ENCODE data around the gene FBXO15. TPM values are rescaled to one million over a fixed set of nuclear protein-coding genes. Genes with fewer than 3 reads are reported as not detected.

FBXO15 gene
- total and polyA plus RNA-seq, 2 of the 13 experiments (the other 11 are each of a cell fraction or from before 2014, with no cell fraction given), result 0.09 to 0.12 TPM

DNA sequence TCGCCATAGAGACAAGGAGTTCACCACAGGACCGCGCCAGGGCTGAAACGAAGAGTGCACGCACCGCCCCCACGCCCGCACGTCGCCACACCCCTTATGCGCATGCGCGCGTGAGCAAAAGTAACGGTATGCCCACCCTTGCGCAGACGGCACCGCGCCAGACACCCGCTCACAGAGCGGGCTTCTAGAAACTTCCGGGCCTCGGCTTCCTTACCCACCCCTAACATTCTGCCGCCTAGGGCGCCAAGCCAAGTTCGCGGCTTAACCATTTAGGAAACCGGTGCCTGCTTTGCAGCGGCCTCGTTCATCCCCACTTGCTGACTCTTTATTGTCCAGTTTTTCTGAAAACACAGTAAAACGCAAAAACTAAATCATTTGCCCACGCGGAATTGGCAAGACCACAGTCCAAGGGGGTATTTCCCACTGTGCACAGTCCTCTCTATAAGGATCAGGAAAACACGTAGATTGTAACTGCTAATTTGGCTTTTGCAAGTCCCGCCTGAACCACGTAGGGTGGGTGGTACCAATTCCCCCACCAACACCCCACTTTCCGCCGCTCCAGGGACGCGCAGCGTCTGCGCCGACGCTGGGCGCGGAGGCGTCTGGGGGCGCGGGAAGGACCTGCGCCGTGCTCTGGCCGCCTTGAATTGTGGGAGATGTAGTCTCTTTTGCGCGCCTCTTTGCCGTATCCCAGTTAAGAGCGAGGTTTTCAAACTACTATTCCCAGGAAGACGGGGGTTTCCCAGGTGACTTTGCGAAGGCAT is at the start of gene FBXO15, which contains the start of gene TIMM21 (continued):
- TF ChIP-seq, protein P1, sequence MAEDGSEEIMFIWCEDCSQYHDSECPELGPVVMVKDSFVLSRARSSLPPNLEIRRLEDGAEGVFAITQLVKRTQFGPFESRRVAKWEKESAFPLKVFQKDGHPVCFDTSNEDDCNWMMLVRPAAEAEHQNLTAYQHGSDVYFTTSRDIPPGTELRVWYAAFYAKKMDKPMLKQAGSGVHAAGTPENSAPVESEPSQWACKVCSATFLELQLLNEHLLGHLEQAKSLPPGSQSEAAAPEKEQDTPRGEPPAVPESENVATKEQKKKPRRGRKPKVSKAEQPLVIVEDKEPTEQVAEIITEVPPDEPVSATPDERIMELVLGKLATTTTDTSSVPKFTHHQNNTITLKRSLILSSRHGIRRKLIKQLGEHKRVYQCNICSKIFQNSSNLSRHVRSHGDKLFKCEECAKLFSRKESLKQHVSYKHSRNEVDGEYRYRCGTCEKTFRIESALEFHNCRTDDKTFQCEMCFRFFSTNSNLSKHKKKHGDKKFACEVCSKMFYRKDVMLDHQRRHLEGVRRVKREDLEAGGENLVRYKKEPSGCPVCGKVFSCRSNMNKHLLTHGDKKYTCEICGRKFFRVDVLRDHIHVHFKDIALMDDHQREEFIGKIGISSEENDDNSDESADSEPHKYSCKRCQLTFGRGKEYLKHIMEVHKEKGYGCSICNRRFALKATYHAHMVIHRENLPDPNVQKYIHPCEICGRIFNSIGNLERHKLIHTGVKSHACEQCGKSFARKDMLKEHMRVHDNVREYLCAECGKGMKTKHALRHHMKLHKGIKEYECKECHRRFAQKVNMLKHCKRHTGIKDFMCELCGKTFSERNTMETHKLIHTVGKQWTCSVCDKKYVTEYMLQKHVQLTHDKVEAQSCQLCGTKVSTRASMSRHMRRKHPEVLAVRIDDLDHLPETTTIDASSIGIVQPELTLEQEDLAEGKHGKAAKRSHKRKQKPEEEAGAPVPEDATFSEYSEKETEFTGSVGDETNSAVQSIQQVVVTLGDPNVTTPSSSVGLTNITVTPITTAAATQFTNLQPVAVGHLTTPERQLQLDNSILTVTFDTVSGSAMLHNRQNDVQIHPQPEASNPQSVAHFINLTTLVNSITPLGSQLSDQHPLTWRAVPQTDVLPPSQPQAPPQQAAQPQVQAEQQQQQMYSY (CRISPR knock-in tag; IDR thresholded peaks at IDR 0.05), result peak; percentile 64; the same call in 1 of the 2 replicates
- TF ChIP-seq ZNF441 (CRISPR knock-in tag; IDR thresholded peaks at IDR 0.05; ENCODE audit: borderline replicate concordance), result peak; percentile 72; the same call in 1 of the 2 replicates
- TF ChIP-seq ZFYVE20 (CRISPR knock-in tag; IDR thresholded peaks at IDR 0.05; ENCODE audit: borderline replicate concordance, low read depth), result 0 out of 2 replicates have a peak, but pooled peaks have one; percentile 43
- TF ChIP-seq ZNF746 (CRISPR knock-in tag; IDR thresholded peaks at IDR 0.05), result peak; percentile 35; the same call in 1 of the 2 replicates
- TF ChIP-seq ZNF225 (CRISPR knock-in tag; IDR thresholded peaks at IDR 0.05), result peak; percentile 71; the same call in 1 of the 2 replicates
- peak; percentile 84 for TF ChIP-seq REPIN1 (CRISPR knock-in tag; IDR thresholded peaks at IDR 0.05; ENCODE audit: borderline replicate concordance, low read depth)
- no peak for TF ChIP-seq SRF (IDR thresholded peaks at IDR 0.05; ENCODE audit: low read depth, low read length)
- peak; percentile 38; the same call in 1 of the 2 replicates for TF ChIP-seq MEIS2 (CRISPR knock-in tag; IDR thresholded peaks at IDR 0.05)
- TF ChIP-seq TARDBP (CRISPR knock-in tag; IDR thresholded peaks at IDR 0.05), result peak; percentile 49; the same call in 1 of the 2 replicates
- 0 out of 2 replicates have a peak, but pooled peaks have one; percentile 36 for TF ChIP-seq MIXL1 (CRISPR knock-in tag; IDR thresholded peaks at IDR 0.05)
- TF ChIP-seq, protein P2, sequence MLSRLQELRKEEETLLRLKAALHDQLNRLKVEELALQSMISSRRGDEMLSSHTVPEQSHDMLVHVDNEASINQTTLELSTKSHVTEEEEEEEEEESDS (CRISPR knock-in tag; IDR thresholded peaks at IDR 0.05; ENCODE audit: borderline replicate concordance), result 0 out of 2 replicates have a peak, but pooled peaks have one; percentile 17
- TF ChIP-seq KDM4B (CRISPR knock-in tag; IDR thresholded peaks at IDR 0.05), result no peak
- TF ChIP-seq, protein P3, sequence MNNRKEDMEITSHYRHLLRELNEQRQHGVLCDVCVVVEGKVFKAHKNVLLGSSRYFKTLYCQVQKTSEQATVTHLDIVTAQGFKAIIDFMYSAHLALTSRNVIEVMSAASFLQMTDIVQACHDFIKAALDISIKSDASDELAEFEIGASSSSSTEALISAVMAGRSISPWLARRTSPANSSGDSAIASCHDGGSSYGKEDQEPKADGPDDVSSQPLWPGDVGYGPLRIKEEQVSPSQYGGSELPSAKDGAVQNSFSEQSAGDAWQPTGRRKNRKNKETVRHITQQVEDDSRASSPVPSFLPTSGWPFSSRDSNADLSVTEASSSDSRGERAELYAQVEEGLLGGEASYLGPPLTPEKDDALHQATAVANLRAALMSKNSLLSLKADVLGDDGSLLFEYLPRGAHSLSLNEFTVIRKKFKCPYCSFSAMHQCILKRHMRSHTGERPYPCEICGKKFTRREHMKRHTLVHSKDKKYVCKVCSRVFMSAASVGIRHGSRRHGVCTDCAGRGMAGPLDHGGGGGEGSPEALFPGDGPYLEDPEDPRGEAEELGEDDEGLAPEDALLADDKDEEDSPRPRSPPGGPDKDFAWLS (CRISPR knock-in tag; IDR thresholded peaks at IDR 0.05; ENCODE audit: borderline replicate concordance), result 0 out of 2 replicates have a peak, but pooled peaks have one; percentile 66
- peak; percentile 65; the same call in 1 of the 2 replicates for TF ChIP-seq NCOA1 (CRISPR knock-in tag; IDR thresholded peaks at IDR 0.05)
- TF ChIP-seq NR2C2 (CRISPR knock-in tag; IDR thresholded peaks at IDR 0.05; ENCODE audit: borderline replicate concordance), result peak; percentile 89
- TF ChIP-seq SALL2 (CRISPR knock-in tag; IDR thresholded peaks at IDR 0.05), result peak; percentile 36; the same call in 1 of the 2 replicates
- TF ChIP-seq, protein P4, sequence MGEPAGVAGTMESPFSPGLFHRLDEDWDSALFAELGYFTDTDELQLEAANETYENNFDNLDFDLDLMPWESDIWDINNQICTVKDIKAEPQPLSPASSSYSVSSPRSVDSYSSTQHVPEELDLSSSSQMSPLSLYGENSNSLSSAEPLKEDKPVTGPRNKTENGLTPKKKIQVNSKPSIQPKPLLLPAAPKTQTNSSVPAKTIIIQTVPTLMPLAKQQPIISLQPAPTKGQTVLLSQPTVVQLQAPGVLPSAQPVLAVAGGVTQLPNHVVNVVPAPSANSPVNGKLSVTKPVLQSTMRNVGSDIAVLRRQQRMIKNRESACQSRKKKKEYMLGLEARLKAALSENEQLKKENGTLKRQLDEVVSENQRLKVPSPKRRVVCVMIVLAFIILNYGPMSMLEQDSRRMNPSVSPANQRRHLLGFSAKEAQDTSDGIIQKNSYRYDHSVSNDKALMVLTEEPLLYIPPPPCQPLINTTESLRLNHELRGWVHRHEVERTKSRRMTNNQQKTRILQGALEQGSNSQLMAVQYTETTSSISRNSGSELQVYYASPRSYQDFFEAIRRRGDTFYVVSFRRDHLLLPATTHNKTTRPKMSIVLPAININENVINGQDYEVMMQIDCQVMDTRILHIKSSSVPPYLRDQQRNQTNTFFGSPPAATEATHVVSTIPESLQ (CRISPR knock-in tag; conservative IDR thresholded peaks at IDR 0.05), result no peak
- peak; percentile 98 for TF ChIP-seq ZNF143 (CRISPR knock-in tag; IDR thresholded peaks at IDR 0.05)
- TF ChIP-seq ASH2L (IDR thresholded peaks at IDR 0.05; ENCODE audit: insufficient read length, low read depth, low read length), result peak; percentile 89
- TF ChIP-seq, protein P5, sequence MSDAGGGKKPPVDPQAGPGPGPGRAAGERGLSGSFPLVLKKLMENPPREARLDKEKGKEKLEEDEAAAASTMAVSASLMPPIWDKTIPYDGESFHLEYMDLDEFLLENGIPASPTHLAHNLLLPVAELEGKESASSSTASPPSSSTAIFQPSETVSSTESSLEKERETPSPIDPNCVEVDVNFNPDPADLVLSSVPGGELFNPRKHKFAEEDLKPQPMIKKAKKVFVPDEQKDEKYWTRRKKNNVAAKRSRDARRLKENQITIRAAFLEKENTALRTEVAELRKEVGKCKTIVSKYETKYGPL (CRISPR knock-in tag; IDR thresholded peaks at IDR 0.05), result peak; percentile 81; the same call in 1 of the 2 replicates
